Measurements from ENCODE around the gene PHACTR2. TPM values are rescaled to one million over a fixed set of nuclear protein-coding genes. Genes with fewer than 3 reads are reported as not detected.

PHACTR2 gene
- total and polyA plus RNA-seq, 10 of the 15 experiments (the other 5 are each of a cell fraction or from before 2014, with no cell fraction given), result 1.4 to 19.1 (median 5.3) TPM

GRCh38 chr6:143774347-143774746 lies 96.6 kb downstream of the PHACTR2 start:
- DNase-seq (ENCODE audit: low read depth, low spot score) (no peak), ATAC-seq (no peak), FAIRE-seq (no peak)
- Histone ChIP-seq H3K36me3 (ENCODE audit: control insufficient read depth in 2 of 2, insufficient read depth in 2 of 2, low read length in 1 of 2) (no peaks in the 10 kb centered on the region), H3K79me2 (ENCODE audit: control insufficient read depth, insufficient read depth, low read length) (no peaks in the 10 kb centered on the region), H2AFZ (ENCODE audit: control insufficient read depth, low read depth, low read length) (no peak overlapping the region), H3K27me3 (replicated peaks in 1 of 2; ENCODE audit: control insufficient read depth in 2 of 2, insufficient read depth in 2 of 2, low read length in 1 of 2) (no peaks in the 10 kb centered on the region), H3K4me1 (ENCODE audit: control insufficient read depth, insufficient read depth, low read length) (no peaks in the 10 kb centered on the region), H3K4me3 (no peak overlapping the region), H3K9me3 (replicated peaks; ENCODE audit: control insufficient read depth, insufficient read depth, low read length) (no peaks in the 10 kb centered on the region), H4K20me1 (ENCODE audit: control insufficient read depth, insufficient read depth) (no peaks in the 10 kb centered on the region), H3K4me2 (ENCODE audit: control insufficient read depth, insufficient read depth) (no peak overlapping the region), H3K9ac (ENCODE audit: control insufficient read depth, insufficient read depth, low read length) (no peak overlapping the region), H3K27ac (ENCODE audit: control insufficient read depth, insufficient read depth) (no peak overlapping the region)
- ChIA-PET POLR2A (no interaction called here), RAD21 (ENCODE audit: unreplicated experiment) (no interaction called here), SMC1A (ENCODE audit: uncharacterized antibody, unreplicated experiment) (no interaction called here), CTCF (no interaction called here)
- 40% methylated on average over 2 of the region's 2 CpGs for WGBS (ENCODE audit: insufficient coverage, insufficient replicate concordance, low lambda C conversion rate, missing lambda C conversion rate)
- intact Hi-C loops (cut with micrococcal nuclease; ENCODE audit: unreplicated experiment), result no loop called here
- in situ Hi-C loops (cut with MboI), result no loop called here
- no peak for TF ChIP-seq MTA3 (IDR thresholded peaks at IDR 0.05; ENCODE audit: borderline replicate concordance, low read length)
- no TSS peak for BruUV-seq (replicated peaks)

- RAD21 ChIA-PET (ENCODE audit: unreplicated experiment), result no interaction called here
- Histone ChIP-seq H3K36me3 (ENCODE audit: control insufficient read depth in 2 of 2, insufficient read depth in 2 of 2, low read length in 1 of 2) (no peaks in the 10 kb centered on the region), H3K4me2 (ENCODE audit: control insufficient read depth, insufficient read depth) (no peak overlapping the region), H2AFZ (ENCODE audit: control insufficient read depth, low read depth, low read length) (no peak overlapping the region), H3K9ac (ENCODE audit: control insufficient read depth, insufficient read depth, low read length) (no peak overlapping the region), H3K79me2 (ENCODE audit: control insufficient read depth, insufficient read depth, low read length) (no peaks in the 10 kb centered on the region), H3K4me1 (ENCODE audit: control insufficient read depth, insufficient read depth, low read length) (no peaks in the 10 kb centered on the region), H3K27ac (ENCODE audit: control insufficient read depth, insufficient read depth) (no peak overlapping the region), H3K27me3 (replicated peaks in 1 of 2; ENCODE audit: control insufficient read depth in 2 of 2, insufficient read depth in 2 of 2, low read length in 1 of 2) (no peaks in the 10 kb centered on the region), H4K20me1 (ENCODE audit: control insufficient read depth, insufficient read depth) (no peaks in the 10 kb centered on the region), H3K4me3 (no peak overlapping the region), H3K9me3 (replicated peaks; ENCODE audit: control insufficient read depth, insufficient read depth, low read length) (no peaks in the 10 kb centered on the region)
- POLR2A ChIA-PET, result no interaction called here
- SMC1A ChIA-PET (ENCODE audit: uncharacterized antibody, unreplicated experiment), result no interaction called here
- CTCF ChIA-PET, result no interaction called here
- BruUV-seq (replicated peaks), result no TSS peak
- no peak for FAIRE-seq
- intact Hi-C loops (cut with micrococcal nuclease; ENCODE audit: unreplicated experiment) (no loop called here), in situ Hi-C loops (cut with MboI) (no loop called here)
- DNase-seq (ENCODE audit: low read depth, low spot score), result no peak
- TF ChIP-seq SREBF2 (IDR thresholded peaks at IDR 0.05; ENCODE audit: low read length) (no peak), JUND (IDR thresholded peaks at IDR 0.05; ENCODE audit: low read depth, low read length) (no peak), TCF7 (IDR thresholded peaks at IDR 0.05; ENCODE audit: borderline replicate concordance) (no peak), POLR2AphosphoS5 (IDR thresholded peaks at IDR 0.05; ENCODE audit: low read length) (no peak), MAX (IDR thresholded peaks at IDR 0.05; ENCODE audit: low read depth, low read length) (no peak), SUPT20H (IDR thresholded peaks at IDR 0.05; ENCODE audit: borderline replicate concordance, control insufficient read depth, low read depth, low read length) (no peak)
- TF ChIP-seq, protein P1, sequence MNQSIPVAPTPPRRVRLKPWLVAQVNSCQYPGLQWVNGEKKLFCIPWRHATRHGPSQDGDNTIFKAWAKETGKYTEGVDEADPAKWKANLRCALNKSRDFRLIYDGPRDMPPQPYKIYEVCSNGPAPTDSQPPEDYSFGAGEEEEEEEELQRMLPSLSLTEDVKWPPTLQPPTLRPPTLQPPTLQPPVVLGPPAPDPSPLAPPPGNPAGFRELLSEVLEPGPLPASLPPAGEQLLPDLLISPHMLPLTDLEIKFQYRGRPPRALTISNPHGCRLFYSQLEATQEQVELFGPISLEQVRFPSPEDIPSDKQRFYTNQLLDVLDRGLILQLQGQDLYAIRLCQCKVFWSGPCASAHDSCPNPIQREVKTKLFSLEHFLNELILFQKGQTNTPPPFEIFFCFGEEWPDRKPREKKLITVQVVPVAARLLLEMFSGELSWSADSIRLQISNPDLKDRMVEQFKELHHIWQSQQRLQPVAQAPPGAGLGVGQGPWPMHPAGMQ (IDR thresholded peaks at IDR 0.05; ENCODE audit: borderline replicate concordance), result no peak
- no peak for ATAC-seq
- WGBS (ENCODE audit: insufficient coverage, insufficient replicate concordance, low lambda C conversion rate, missing lambda C conversion rate), result 88% methylated on average over 6 of the region's 6 CpGs
These were observed 97.6 kb downstream of the PHACTR2 start for GRCh38 chr6:143775336-143775735.
